Measurements from ENCODE around the gene ANAPC16.
"Not testable (repeated sequence)": the region's sequence is repeated elsewhere in the genome, so short reads cannot be mapped to it uniquely, and the experiment has no call there.

Gene ANAPC16

GRCh38 chr10:72215611-72216549, at the start of gene ANAPC16, which contains the start of gene ASCC1:
ANAPC16 (plus strand) TSS chr10:72216012; CDS start chr10:72223915, 7,903 bp downstream.
ASCC1 (minus strand) TSS chr10:72216276; CDS start chr10:72213298, 2,978 bp downstream.
- DNase-seq: peak; percentile 92 to 93

DNA sequence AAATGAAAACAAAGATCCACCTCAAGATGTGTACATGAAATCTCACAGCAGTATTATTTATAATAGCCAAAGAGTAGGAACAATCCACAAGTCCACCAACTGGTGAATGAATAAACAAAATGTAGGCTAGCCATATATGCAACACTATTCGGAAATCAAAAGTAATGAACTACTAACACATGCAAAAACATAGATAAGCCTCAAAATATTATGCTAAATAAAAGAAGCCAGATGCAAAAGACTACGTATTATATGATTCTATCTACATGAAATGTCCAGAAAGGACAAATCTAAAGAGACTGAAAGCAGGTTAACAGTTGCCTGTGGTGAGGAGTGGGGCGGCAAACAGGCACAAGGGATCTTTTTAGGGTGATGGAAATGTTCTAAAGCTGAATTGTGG, 48.7 kb upstream of the ANAPC16 start:
- DNase-seq: no peak

GRCh38 chr10:72170263-72170662, 45.5 kb upstream of the ANAPC16 start:
- no peak for DNase-seq

DNA sequence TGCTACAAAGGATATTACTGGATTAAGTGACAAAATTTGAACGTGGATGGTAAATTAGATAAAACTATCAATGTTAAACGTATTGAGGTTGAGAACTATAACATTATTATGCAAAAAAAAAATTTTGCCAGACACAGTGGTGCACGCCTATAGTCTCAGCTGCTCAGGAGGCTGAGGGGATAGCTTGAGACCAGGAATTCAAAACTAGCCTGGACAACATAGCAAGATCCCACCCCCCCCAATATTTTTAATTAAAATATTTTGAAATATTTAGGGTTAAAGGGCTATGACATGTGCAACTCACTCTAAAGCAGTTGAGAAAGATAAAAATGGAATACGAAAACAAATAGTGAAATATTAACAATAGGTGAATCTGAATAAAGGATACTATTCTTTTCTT, 45.1 kb upstream of the ANAPC16 start:
- DNase-seq: no peak

- DNase-seq: no peak
These were observed 44.6 kb upstream of the ANAPC16 start for GRCh38 chr10:72171175-72171630.

GRCh38 chr10:72173262-72173618, 42.6 kb upstream of the ANAPC16 start:
- no peak for DNase-seq

DNA sequence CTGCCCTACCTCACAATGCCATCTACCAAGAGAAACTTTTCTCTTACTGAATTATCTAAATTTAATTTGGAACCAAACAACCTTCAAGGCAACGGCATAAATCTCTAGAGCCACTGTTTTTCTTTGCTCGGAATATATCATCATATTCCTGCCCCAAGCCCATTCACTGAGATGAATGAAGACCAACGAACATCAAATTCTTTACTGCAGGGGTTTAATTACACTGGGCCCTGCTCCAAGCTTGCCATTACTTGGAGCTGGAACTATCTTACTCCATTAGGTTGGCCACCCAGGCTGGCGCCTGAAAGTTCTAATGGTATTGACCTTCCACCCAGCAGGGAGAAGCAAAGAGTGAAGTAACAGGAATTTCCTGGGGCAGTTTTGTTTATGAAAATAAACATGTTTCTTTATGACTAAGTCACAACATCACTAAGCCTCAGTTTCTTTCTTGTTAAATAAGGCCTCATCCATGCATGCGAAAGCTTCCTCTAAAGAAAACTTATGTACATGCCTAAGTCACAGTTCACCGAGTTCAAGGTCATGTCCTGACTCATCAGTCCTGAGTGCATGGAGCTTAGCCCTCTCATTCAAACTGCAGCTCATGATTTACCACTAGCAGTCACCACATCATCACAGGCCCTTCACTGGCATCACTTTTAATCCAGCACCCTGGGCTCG, 42.1 kb upstream of the ANAPC16 start:
- DNase-seq: no peak

- no peak for DNase-seq
These were observed 41.5 kb upstream of the ANAPC16 start for GRCh38 chr10:72174297-72174662.

DNA sequence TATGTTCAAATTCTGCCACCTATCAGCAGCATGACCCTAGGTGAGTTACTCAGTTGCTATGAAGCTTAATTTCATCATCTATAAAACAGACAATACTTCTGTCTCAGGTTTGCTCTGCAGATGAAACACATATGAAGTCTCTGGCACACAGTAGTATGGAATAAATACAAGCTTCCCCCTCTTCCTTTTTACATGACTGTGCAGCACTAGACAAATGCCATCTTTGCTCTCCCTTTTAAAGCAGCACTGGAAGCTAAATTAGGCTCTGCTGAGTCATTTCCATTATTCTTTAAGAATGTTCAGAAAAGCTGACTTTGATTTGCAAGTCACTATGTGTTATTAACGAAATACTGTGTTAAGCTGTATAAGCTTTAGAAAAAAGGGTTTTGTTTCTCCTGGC, 40.7 kb upstream of the ANAPC16 start:
- DNase-seq: no peak

DNA sequence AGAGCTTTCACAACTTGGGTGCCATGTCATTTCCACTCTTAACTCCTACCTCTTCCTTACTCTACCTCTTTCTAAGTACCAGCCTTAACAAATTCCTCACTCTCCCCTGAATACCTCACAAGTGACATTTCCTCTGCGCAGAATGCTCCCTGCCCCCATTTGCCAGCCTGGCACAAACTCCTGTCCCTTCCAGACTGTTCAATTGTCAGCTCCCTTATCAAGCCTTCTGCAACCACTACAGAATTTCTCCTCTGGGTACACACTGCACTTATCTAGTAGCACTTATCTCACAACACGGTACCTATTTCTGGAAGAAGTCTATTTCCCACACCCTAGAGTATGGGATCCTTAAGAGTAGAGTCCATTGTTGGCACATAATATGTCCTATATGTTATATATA, 39.1 kb upstream of the ANAPC16 start:
- DNase-seq: no peak

- no peak for DNase-seq
These were observed 38.4 kb upstream of the ANAPC16 start for GRCh38 chr10:72177454-72177853.

GRCh38 chr10:72184156-72184555, 31.7 kb upstream of the ANAPC16 start:
- DNase-seq: no peak

DNA sequence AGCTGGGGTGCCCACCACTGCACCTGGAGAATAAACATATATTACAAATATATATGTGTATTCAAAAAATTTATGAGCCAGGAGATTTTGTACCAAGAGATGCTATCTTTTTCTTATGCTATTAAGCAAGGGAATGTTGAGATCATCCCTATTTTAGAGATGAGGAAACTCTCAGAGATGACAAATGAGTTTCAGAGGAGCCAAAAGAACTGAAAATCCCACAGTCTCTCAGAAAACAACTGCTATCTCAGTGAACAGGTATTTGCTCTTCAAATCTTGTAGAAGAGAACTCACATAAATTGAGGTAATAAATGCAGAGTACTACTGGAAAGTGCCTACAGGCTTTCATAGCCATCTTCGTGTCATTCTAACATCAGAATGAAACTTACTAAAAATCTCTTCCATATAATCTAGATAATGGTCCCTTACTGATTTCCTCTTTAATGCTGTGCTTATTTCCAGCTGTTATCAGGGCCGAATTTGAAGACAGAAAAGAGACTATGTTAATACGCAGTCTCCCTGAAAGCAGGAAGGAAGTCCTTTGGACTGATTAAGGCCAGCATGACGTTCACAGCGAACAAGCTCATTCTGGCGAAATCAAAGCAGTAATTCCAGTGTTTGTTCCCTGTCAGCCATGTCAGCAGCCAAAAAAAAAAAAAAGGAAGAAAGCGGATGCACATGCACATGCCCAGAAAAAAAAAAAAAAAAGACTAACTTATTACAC, 29.4 kb upstream of the ANAPC16 start:
- DNase-seq: no peak

GRCh38 chr10:72186982-72187330, 28.9 kb upstream of the ANAPC16 start:
- no peak for DNase-seq

- no peak for DNase-seq
These were observed 20.9 kb upstream of the ANAPC16 start for GRCh38 chr10:72194949-72195348.

GRCh38 chr10:72200883-72201282, 14.9 kb upstream of the ANAPC16 start:
- DNase-seq: no peak

- no peak for DNase-seq
These were observed 14.5 kb upstream of the ANAPC16 start for GRCh38 chr10:72201293-72201692.

DNA sequence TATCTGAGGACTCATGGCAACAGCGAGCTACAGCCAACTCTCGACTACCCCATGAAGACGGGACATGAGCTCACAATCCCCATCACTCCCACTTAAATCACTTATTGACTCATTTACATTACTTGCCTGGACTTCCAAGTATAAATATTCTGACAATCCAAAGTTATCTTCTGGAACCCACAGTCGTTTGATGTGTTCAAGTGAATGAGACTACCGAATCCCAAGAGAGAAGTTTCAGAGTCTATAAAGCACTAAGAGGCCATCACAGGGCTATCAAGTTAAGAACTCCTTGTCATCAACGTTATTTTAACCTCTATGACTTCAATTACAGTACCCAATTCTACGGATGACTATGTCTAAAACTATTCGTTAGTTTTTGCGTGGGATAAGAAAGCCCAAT, 11.5 kb upstream of the ANAPC16 start:
- no peak for DNase-seq

DNA sequence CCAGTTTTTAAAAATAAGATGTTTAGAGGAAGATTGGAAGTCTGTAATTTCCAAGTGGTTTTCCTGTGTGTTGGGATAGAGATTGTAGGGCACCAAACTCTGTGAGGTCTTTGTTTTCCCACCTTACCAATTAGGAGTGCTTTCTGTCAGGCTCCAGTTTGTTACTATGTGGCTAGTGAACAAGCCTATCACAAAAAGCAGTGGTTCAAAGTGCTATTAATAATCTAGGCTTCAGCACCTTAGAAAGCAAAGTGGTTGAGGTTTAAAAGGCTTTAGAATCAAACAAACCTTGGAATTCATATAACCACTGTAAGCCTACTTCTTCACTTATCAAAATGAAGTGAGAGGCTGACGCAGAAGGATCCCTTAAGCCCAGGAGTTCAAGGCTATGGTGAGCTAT, 11.1 kb upstream of the ANAPC16 start:
- DNase-seq: no peak

DNA sequence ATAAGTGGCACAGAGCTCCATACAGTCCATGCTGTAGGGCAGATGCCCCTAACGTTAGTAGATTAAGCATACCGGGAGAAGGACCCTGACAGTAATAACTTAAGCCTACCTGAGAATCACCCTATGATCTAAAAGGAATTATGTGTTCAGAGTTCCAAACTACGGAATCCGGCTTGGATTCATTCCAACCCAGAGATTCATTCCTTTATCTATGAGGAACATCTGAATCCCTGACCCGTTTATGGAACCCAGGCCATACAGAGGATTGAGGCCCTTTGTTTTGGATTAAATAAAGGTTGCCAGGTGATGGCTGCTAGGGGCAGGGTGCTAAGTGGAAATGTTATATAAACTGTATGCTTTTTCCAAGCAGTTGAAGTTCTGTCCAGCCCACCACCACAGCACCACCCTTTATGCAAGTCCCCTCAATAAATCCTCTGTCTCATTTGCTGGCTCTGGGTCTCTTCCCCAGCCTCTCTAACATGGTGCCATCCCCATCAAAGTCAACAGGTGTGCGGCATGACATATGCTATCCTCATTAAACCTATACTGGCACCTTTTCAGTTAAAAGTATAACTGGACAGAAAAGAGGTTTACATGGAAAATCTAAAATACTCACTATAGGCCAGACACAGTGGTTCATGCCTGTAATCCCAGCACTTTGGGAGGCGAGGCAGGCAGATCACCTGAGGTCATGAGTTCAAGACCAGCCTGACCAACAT, 9.1 kb upstream of the ANAPC16 start:
- no peak for DNase-seq

DNA sequence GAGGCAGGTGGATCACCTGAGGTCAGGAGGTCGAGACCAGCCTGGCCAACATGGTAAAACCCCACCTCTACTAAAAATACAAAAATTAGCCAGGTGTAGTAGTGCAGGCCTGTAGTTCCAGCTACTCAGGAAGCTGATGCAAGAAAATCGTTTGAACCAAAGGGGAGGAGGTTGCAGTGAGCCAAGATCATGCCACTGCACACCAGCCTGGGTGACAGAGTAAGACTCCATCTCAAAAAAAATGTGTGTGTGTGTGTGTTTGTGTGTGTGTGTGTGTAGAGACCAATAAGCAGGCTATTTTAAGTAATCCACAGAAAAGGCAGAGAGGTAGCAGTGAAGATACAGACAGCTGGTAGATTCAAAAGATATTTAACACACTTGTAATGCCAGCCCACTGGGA, 7.3 kb upstream of the ANAPC16 start:
- DNase-seq: not testable (repeated sequence)

GRCh38 chr10:72211381-72211780, 4.4 kb upstream of the ANAPC16 start:
- DNase-seq: not testable (repeated sequence)

DNA sequence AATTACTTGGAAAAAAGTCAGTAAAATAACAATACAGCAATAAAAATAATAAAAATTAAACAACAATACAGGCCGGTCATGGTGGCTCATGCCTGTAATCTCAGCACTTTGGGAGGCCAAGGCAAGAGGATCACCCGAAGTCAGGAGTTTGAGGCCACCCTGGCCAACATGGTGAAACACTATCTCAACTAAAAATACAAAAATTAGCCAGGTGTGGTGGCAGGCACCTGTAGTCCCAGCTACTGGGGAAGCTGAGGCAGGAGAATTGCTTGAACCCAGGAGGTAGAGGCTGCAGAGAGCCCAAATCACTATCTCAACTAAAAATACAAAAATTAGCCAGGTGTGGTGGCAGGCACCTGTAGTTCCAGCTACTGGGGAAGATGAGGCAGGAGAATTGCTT, 4.0 kb upstream of the ANAPC16 start:
- DNase-seq: not testable (repeated sequence)
